ENCODE measurements around the gene PLA2G1B.
"Not testable (repeated sequence)": the region's sequence is repeated elsewhere in the genome, so short reads cannot be mapped to it uniquely, and the experiment has no call there.

PLA2G1B gene

DNA sequence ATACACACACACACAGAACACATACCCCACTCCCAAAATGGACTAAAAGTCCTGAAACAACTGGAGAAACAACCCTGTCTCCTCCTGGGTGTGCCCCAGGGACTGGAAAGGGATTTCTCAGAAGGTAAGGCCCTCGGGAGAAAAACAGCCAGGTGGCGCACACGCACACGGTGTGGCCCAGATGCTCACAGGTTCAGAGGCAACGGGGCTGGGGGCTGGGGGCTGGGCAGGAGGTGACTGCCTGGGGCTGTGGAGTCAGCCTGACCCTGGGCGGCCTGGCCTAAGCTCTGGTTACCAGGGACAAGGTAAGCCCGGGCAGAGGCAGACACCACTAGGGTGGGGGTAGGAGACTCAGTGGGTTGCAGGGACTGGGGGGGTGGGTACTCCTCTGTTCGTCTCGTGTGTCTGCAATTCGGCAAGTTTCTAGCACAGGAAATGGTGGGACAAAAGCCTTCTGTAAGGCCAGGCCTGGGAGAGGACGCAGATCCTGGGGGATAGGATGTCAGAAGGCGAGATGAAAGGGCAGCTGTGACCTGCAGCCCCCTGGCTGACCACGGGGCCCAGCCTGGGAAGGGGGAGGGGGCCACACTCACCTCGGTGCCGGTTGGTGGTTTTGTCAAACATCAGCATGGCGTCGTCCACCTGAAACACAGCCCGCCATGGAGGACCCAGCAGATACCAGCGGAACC, 31.0 kb upstream of the PLA2G1B start:
- DNase-seq (ENCODE audit: low read depth, low spot score), result no peak

- no peak for DNase-seq (ENCODE audit: low read depth, low spot score)
Observed at GRCh38 chr12:120357104-120357503, 29.5 kb upstream of the PLA2G1B start.

GRCh38 chr12:120356567-120357030, 29.0 kb upstream of the PLA2G1B start:
- peak; percentile 54 for DNase-seq (ENCODE audit: low read depth, low spot score)

GRCh38 chr12:120353556-120354317, 26.2 kb upstream of the PLA2G1B start:
- DNase-seq (ENCODE audit: low read depth, low spot score), result no peak

- DNase-seq (ENCODE audit: low read depth, low spot score), result no peak
Observed at GRCh38 chr12:120353136-120353535, 25.6 kb upstream of the PLA2G1B start.

DNA sequence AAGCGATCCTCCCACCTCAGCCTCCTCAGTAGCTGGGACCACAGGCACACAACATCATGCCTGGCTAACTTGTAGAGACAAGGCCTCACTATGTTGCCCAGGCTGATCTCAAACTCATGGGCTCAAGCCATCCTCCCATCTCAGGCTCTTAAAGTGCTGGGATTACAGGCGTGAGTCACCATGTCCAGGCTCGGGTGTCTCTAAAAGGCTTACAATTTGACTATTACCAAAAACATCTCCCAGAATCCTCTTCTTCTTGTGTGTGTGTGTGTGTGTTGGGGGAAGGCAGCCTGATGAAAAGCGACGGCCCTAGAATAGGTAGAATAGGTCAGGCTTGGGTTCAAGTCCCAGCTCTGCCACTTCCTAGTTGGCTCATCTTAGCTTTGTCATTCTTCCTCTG, 24.5 kb upstream of the PLA2G1B start:
- DNase-seq (ENCODE audit: low read depth, low spot score), result no peak

- no peak for DNase-seq (ENCODE audit: low read depth, low spot score)
Observed at GRCh38 chr12:120350576-120351350, 23.2 kb upstream of the PLA2G1B start.

GRCh38 chr12:120347766-120348165, 20.2 kb upstream of the PLA2G1B start:
- no peak for DNase-seq (ENCODE audit: low read depth, low spot score)

DNA sequence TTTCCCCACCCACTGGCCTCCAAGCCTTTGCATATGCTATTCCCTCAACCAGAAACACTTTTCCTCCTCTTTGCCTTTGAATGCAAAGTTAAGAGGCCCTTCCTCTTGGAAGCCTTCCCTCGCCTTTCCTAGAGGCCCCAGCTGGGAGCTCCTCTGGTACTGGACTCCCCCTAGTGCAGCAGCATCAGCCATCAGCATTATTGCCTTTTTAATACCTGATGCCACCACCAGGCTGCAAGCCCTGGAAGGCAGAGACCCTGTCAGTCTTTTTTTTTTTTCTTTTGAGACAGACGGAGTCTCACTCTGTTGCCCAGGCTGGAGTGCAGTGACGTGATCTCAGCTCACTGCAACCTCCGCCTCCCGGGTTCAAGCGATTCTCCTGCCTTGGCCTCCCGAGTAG, 19.1 kb upstream of the PLA2G1B start:
- no peak for DNase-seq (ENCODE audit: low read depth, low spot score)

GRCh38 chr12:120346031-120346430, 18.5 kb upstream of the PLA2G1B start:
- no peak for DNase-seq (ENCODE audit: low read depth, low spot score)

DNA sequence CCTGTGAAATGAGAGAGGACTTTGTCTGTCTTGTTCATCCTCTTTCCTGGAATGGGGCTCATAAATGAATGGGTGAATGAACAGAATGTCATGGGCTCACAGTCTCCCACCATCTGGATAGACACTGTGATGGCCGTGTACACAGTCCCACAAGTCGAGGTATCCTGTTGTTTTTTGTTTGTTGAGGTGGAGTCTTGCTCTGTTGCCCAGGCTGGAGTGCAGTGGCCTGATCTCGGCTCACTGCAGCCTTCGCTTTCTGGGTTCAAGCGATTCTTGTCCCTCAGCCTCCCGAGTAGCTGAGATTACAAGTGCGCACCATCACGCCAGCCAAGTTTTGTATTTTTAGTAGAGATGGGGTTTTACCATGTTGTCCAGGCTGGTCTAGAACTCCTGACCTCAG, 16.1 kb upstream of the PLA2G1B start:
- DNase-seq (ENCODE audit: low read depth, low spot score), result no peak

- DNase-seq (ENCODE audit: low read depth, low spot score), result no peak
Observed at GRCh38 chr12:120343039-120343537, 15.5 kb upstream of the PLA2G1B start.

- DNase-seq (ENCODE audit: low read depth, low spot score), result no peak
Observed at GRCh38 chr12:120342175-120343038, 14.8 kb upstream of the PLA2G1B start.

- DNase-seq (ENCODE audit: low read depth, low spot score), result no peak
Observed at GRCh38 chr12:120339256-120339655, 11.7 kb upstream of the PLA2G1B start.

DNA sequence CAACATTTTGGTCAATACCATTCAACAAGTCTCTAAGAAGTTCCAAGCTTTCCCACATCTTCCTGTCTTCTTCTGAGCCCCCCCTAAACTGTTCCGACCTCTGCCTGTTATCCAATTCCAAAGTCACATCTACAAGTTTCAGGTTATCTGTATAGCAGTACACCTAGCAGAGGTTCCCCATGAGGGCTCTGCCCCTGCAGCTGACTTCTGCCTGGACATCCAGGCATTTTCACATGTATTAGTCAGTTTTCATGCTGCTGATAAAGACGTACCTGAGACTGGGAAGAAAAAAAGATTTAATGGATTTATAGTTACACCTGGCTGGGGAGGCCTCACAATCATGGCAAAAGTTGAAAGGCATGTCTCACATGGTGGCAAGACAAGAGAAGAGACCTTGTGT, 10.2 kb upstream of the PLA2G1B start:
- DNase-seq (ENCODE audit: low read depth, low spot score), result no peak

- DNase-seq (ENCODE audit: low read depth, low spot score), result not testable (repeated sequence)
Observed at GRCh38 chr12:120336392-120336791, 8.8 kb upstream of the PLA2G1B start.

- DNase-seq (ENCODE audit: low read depth, low spot score), result peak; percentile 9
Observed at GRCh38 chr12:120335447-120335846, 7.9 kb upstream of the PLA2G1B start.

DNA sequence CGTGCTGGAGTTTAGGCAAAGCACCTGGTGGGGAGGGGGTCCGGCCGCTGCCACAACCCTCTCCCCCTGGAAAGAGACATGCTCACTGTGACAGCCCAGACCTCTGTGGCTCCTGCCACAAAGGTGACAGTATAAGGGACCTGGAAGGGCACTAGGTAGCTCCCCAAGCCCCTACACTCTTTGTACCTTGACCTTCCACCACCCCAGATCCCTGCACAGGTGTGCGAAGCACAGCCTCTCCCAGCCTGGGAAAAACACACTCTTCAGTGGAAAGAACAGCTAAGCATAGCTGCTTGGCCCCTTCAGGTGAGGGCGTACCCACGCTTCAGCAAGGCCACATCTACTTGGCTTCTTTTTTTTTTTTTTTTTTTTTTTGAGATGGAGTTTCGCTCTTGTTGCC, 4.9 kb upstream of the PLA2G1B start:
- DNase-seq (ENCODE audit: low read depth, low spot score), result no peak

- DNase-seq (ENCODE audit: low read depth, low spot score), result no peak
Observed at GRCh38 chr12:120332041-120332440, 4.5 kb upstream of the PLA2G1B start.

GRCh38 chr12:120331390-120331789, 3.8 kb upstream of the PLA2G1B start:
- DNase-seq (ENCODE audit: low read depth, low spot score), result no peak

DNA sequence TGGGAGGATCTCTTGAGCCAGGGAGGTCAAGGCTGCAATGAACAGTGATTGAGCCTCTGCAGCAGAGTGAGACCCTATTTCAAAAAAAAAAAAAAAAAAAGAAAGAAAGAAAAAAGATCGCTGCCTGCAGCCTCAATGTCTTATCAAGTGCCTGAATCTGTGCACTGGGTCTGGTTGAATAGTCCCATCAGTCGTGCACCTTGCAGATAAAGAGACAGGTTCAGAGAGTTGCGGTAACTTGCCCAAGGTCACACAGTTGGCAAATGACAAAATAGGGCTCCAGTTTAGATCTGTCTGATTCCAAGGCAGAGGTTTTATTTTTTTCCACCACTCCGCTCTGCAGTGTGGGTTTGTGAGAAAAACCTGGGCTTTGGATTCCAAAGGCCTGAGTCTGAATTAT, 649 bp upstream of the PLA2G1B start:
- DNase-seq (ENCODE audit: low read depth, low spot score), result no peak

All from smooth muscle cell of the brain vasculature (primary cell).